GM12878 (cell line): ENCODE data around the gene KRTAP1-3. TPM values are rescaled to one million over a fixed set of nuclear protein-coding genes. Genes with fewer than 3 reads are reported as not detected.

Experiments
- ATAC-seq: fragments of 200-7000 bp; cut with Tn5 transposase; 3 replicates; pipeline ENCODE4 v1.9.1; 2020; ENCODE audit warnings: mild to moderate bottlenecking, moderate library complexity
- BruUV-seq: library from RNA; stranded (reverse); fragments of 400-500 nt; replicated peaks from 2 replicates; lab custom pipeline; 2021; lab: Mats Ljungman, UMichigan
- CTCF ChIA-PET: fragments of 300-600 bp; sonication (Branson Sonifier 250); formaldehyde crosslinking; extraction: SDS; loops from one replicate; lab custom pipeline; 2021; ENCODE audit warnings: inconsistent platforms; lab: Yijun Ruan, JAX
- POLR2A ChIA-PET: fragments of 350-600 bp; formaldehyde crosslinking; extraction: SDS; loops from one replicate; lab custom pipeline; 2021; ENCODE audit warnings: inconsistent platforms; lab: Charles Lee
- RAD21 ChIA-PET: fragments of 300-600 bp; sonication (Branson Sonifier 250); formaldehyde crosslinking; loops from one replicate; lab custom pipeline; 2023; ENCODE audit warnings: antibody characterized with exemption; ENCODE audit not compliant: unreplicated experiment; lab: Charles Lee
- SMC1A ChIA-PET: fragments of 300-600 bp; sonication (Branson Sonifier 250); formaldehyde crosslinking; loops from one replicate; lab custom pipeline; 2023; ENCODE audit not compliant: unreplicated experiment, uncharacterized antibody; lab: Charles Lee
- DNase-seq: peaks from one replicate; pipeline ENCODE4 v3.0.0-alpha.2; 2011; ENCODE audit warnings: low read depth, low spot score
- FAIRE-seq: peaks from 3 replicates; lab custom pipeline; 2011; peaks lifted over from hg19 to GRCh38; lab: Jason Lieb, UNC
- H2AFZ ChIP-seq: 2 replicates; pipeline ENCODE4 v1.6.0; 2011; ENCODE audit warnings: low read depth, low read length, control low read depth; ENCODE audit not compliant: control insufficient read depth
- H3K27ac ChIP-seq: 2 replicates; pipeline ENCODE4 v1.5.1; 2011; ENCODE audit warnings: control low read depth; ENCODE audit not compliant: control insufficient read depth, insufficient read depth
- H3K27me3 ChIP-seq, 2 experiments: replicated peaks in 1 of 2; 2 replicates each; pipeline versions ENCODE4 v1.6.0 to v1.6.1; 2011; ENCODE audit warnings: low read length in 1 of 2; ENCODE audit not compliant: control insufficient read depth in 2 of 2, insufficient read depth in 2 of 2
- H3K36me3 ChIP-seq, 2 experiments: 2 replicates each; pipeline ENCODE4 v1.5.1; 2011; ENCODE audit warnings: low read length in 1 of 2; ENCODE audit not compliant: control insufficient read depth in 2 of 2, insufficient read depth in 2 of 2
- H3K4me1 ChIP-seq: 2 replicates; pipeline ENCODE4 v1.6.1; 2011; ENCODE audit warnings: mild to moderate bottlenecking, low read length, moderate library complexity, mixed read lengths; ENCODE audit not compliant: control insufficient read depth, insufficient read depth
- H3K4me2 ChIP-seq: 2 replicates; pipeline ENCODE4 v1.6.0; 2011; ENCODE audit warnings: control low read depth; ENCODE audit not compliant: control insufficient read depth, insufficient read depth
- H3K4me3 ChIP-seq: fragments of 200-600 bp; sonication (generic); 2 replicates; pipeline ENCODE4 v1.5.1; 2016
- H3K79me2 ChIP-seq: 2 replicates; pipeline ENCODE4 v1.6.0; 2011; ENCODE audit warnings: low read length; ENCODE audit not compliant: control insufficient read depth, insufficient read depth
- H3K9ac ChIP-seq: 2 replicates; pipeline ENCODE4 v1.8.0; 2011; ENCODE audit warnings: low read length, control low read depth, mixed read lengths; ENCODE audit not compliant: control insufficient read depth, insufficient read depth
- H3K9me3 ChIP-seq: replicated peaks from 3 replicates; pipeline ENCODE4 v1.5.1; 2011; ENCODE audit warnings: mild to moderate bottlenecking, low read length; ENCODE audit not compliant: control insufficient read depth, insufficient read depth
- H4K20me1 ChIP-seq: 2 replicates; pipeline ENCODE4 v1.6.0; 2011; ENCODE audit not compliant: control insufficient read depth, insufficient read depth
- ATF2 ChIP-seq: IDR thresholded peaks from 2 replicates; pipeline ENCODE4 v1.6.1; 2012; ENCODE audit warnings: low read length, inconsistent platforms
- CBFB ChIP-seq: IDR thresholded peaks from 2 replicates; pipeline ENCODE4 v1.6.1; 2016; ENCODE audit warnings: antibody characterized with exemption, low read depth
- CHD4 ChIP-seq: fragments of 200-600 bp; sonication (generic); IDR thresholded peaks from 2 replicates; pipeline ENCODE4 v1.6.1; 2016; ENCODE audit warnings: mild to moderate bottlenecking
- E2F4 ChIP-seq: IDR thresholded peaks from 2 replicates; pipeline ENCODE4 v1.6.1; 2012; ENCODE audit warnings: low read depth, low read length, improper control_type of control experiment
- EZH2 ChIP-seq: IDR thresholded peaks from 2 replicates; pipeline ENCODE4 v1.6.1; 2012; ENCODE audit warnings: low read depth, mild to moderate bottlenecking, control low read depth, inconsistent platforms, low read length, borderline replicate concordance; ENCODE audit not compliant: control insufficient read depth
- GATAD2B ChIP-seq: fragments of 450-650 bp; conservative IDR thresholded peaks from 2 replicates; pipeline ENCODE4 v1.6.1; 2017; ENCODE audit warnings: low read depth, mild to moderate bottlenecking, moderate library complexity
- HDGF ChIP-seq: fragments of 450-650 bp; IDR thresholded peaks from 2 replicates; pipeline ENCODE4 v1.6.1; 2016; ENCODE audit warnings: antibody characterized with exemption
- JUNB ChIP-seq: IDR thresholded peaks from 2 replicates; pipeline ENCODE4 v1.6.1; 2016; ENCODE audit warnings: antibody characterized with exemption, mild to moderate bottlenecking
- KLF5 ChIP-seq: fragments of 450-650 bp; IDR thresholded peaks from 2 replicates; pipeline ENCODE4 v1.6.1; 2014; ENCODE audit warnings: mild to moderate bottlenecking; ENCODE audit not compliant: partially characterized antibody
- LARP7 ChIP-seq: fragments of 450-650 bp; IDR thresholded peaks from 2 replicates; pipeline ENCODE4 v1.6.1; 2017; ENCODE audit warnings: mild to moderate bottlenecking
- MEF2B ChIP-seq: fragments of 450-650 bp; IDR thresholded peaks from 2 replicates; pipeline ENCODE4 v1.6.1; 2018; ENCODE audit warnings: mild to moderate bottlenecking, moderate library complexity; ENCODE audit not compliant: partially characterized antibody, poor library complexity, severe bottlenecking
- MYB ChIP-seq: fragments of 150-350 bp; IDR thresholded peaks from 2 replicates; pipeline ENCODE4 v1.6.1; 2014; ENCODE audit warnings: mild to moderate bottlenecking, low read depth, low read length, borderline replicate concordance
- RFX5 ChIP-seq: IDR thresholded peaks from 2 replicates; pipeline ENCODE4 v1.6.1; 2011; ENCODE audit warnings: low read depth, low read length, improper control_type of control experiment
- TCF12 ChIP-seq: IDR thresholded peaks from 2 replicates; pipeline ENCODE4 v1.6.1; 2011; ENCODE audit warnings: low read depth, mild to moderate bottlenecking, low read length
- ZNF24 ChIP-seq: fragments of 450-650 bp; IDR thresholded peaks from 2 replicates; pipeline ENCODE4 v1.6.1; 2017; ENCODE audit warnings: antibody characterized with exemption, mild to moderate bottlenecking
- WGBS: methylation state at CpG from one replicate; pipeline ENCODE4 v1.1.6; 2016; ENCODE audit warnings: low lambda C conversion rate; ENCODE audit not compliant: insufficient replicate concordance, insufficient coverage; ENCODE audit errors: missing lambda C conversion rate; 5-methylcytosine and 5-hydroxymethylcytosine counted together
- in situ Hi-C: fragments of 300-500 bp; cut with MboI; formaldehyde crosslinking; loops from 9 replicates; pipeline ENCODE4 v1.14.3; 2018; ENCODE audit warnings: mixed read lengths
- intact Hi-C: fragments of 100-400 bp; cut with micrococcal nuclease; formaldehyde crosslinking; loops from one replicate; pipeline ENCODE4 v1.14.2; 2022; ENCODE audit not compliant: unreplicated experiment
- polyA plus RNA-seq, 11 experiments: library from polyadenylated mRNA; depleted of rRNA in 4 of 11; unstranded in 6 of 11; stranded (reverse) in 5 of 11; fragments of >200 nt; fragmentation: Nextera tagmentation in 4 of 11; fragmentation: Illumina TruSeq in 1 of 11; extraction: Ambion mirVana in 4 of 11; extraction: Trizol in 1 of 11; gene quantifications; 1 replicate in 1 of 11; 2 replicates in 10 of 11; pipeline versions ENCODE4 v1.2.1 to v1.2.3, GENCODE V29; 2011 to 2016; ENCODE audit warnings: inconsistent platforms in 2 of 11, missing spikeins in 2 of 11, low read depth in 1 of 11
- total RNA-seq, 4 experiments: library from RNA; depleted of rRNA in 3 of 4; stranded (reverse); fragments of >200 nt in 3 of 4; fragmentation: Illumina TruSeq in 1 of 4; extraction: Trizol in 1 of 4; gene quantifications; 2 replicates each; pipeline versions ENCODE4 v1.2.1 to v1.2.3, GENCODE V29; 2013 to 2021
- TF ChIP-seq, protein P1 (sequence below): fragments of 450-650 bp; IDR thresholded peaks from 2 replicates; pipeline ENCODE4 v1.6.1; 2014; ENCODE audit warnings: mild to moderate bottlenecking

KRTAP1-3 gene
- total and polyA plus RNA-seq, 10 of the 15 experiments (the other 5 are each of a cell fraction or from before 2014, with no cell fraction given): not detected

DNA sequence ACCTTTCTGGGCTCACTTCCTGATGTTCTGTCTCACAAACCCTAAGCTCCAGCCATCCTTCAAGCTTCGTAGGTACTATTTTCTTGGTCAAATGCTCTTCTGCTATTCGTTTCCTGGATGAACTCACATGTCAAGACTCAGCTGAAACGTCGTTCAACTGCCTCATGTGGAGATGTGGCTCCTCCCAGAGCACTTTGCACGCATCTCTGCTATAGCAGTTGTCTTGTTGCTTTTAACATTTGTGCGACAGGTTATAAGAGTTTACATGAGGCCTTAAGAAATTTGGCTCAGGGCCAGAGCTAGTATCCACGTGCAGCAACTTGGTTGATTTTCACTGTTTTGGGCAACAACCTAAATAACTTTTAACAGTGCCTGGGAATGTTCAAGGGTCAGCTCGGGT is 47.8 kb downstream of the KRTAP1-3 start:
- CTCF ChIA-PET: interaction anchor here (1.1 kb wide), 1 partner anchor 372 kb away, joined by 3 read pairs; no protein-coding TSS in a partner anchor
- Histone ChIP-seq H3K4me2 (no peak overlapping the region), H3K27me3 (peaks cover 0 to 2% of the 10 kb centered on the region in 2 experiments; a peak in 1 of 4 replicates), H3K9me3 (no peaks in the 10 kb centered on the region), H4K20me1 (no peaks in the 10 kb centered on the region), H3K36me3 (no peaks in the 10 kb centered on the region), H3K4me1 (no peaks in the 10 kb centered on the region), H3K79me2 (no peaks in the 10 kb centered on the region), H2AFZ (no peak overlapping the region), H3K9ac (no peak overlapping the region), H3K27ac (no peak overlapping the region), H3K4me3 (no peak overlapping the region)
- DNase-seq (no peak), ATAC-seq (no peak), FAIRE-seq (no peak)
- SMC1A ChIA-PET: interaction anchor here (0.7 kb wide), 1 partner anchor 281 kb away, joined by 3 read pairs; no protein-coding TSS in a partner anchor
- intact Hi-C loops (no loop called here), in situ Hi-C loops (no loop called here)
- WGBS: 19% methylated on average over 8 of the region's 8 CpGs
- BruUV-seq: no TSS peak
- TF ChIP-seq HDGF (no peak), TCF12 (no peak), CBFB (no peak), E2F4 (no peak), LARP7 (no peak), EZH2 (no peak), ZNF24 (no peak), GATAD2B (no peak), RFX5 (no peak), JUNB (no peak), CHD4 (no peak), MEF2B (no peak), MYB (no peak), ATF2 (no peak), KLF5 (no peak)
- TF ChIP-seq, protein P1, sequence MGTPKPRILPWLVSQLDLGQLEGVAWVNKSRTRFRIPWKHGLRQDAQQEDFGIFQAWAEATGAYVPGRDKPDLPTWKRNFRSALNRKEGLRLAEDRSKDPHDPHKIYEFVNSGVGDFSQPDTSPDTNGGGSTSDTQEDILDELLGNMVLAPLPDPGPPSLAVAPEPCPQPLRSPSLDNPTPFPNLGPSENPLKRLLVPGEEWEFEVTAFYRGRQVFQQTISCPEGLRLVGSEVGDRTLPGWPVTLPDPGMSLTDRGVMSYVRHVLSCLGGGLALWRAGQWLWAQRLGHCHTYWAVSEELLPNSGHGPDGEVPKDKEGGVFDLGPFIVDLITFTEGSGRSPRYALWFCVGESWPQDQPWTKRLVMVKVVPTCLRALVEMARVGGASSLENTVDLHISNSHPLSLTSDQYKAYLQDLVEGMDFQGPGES: no peak
- POLR2A ChIA-PET: interaction anchor here (1.1 kb wide), 1 partner anchor 168 kb away, joined by 3 read pairs; no protein-coding TSS in a partner anchor
- RAD21 ChIA-PET: interaction anchor here (0.6 kb wide), 1 partner anchor 739 kb away, joined by 3 read pairs; no protein-coding TSS in a partner anchor
